Activated CD8-positive, alpha-beta memory T cell treated with anti-CD3 and anti-CD28 coated beads for 1 hour (primary cell): ENCODE measurements around the gene CCDC69.

Source experiments
- DNase-seq, 2 donors: peaks; one replicate each; pipeline ENCODE4 v3.0.0-alpha.2; 2020; ENCODE audit warnings: low read depth in 1 of 2; ENCODE audit errors: extremely low read depth in 1 of 2

The CCDC69 gene

GRCh38 chr5:151147033-151147432 is 76.9 kb downstream of the CCDC69 start:
- no peak for DNase-seq

- no peak for DNase-seq
Measured at GRCh38 chr5:151146061-151146460, 77.8 kb downstream of the CCDC69 start.

- no peak for DNase-seq
Measured at GRCh38 chr5:151144922-151145321, 79.0 kb downstream of the CCDC69 start.

GRCh38 chr5:151144275-151144674 is 79.6 kb downstream of the CCDC69 start:
- DNase-seq: no peak

GRCh38 chr5:151143645-151144044 is 80.2 kb downstream of the CCDC69 start:
- DNase-seq: no peak

- no peak for DNase-seq
Measured at GRCh38 chr5:151142933-151143332, 81.0 kb downstream of the CCDC69 start.

GRCh38 chr5:151141535-151141934 is 82.4 kb downstream of the CCDC69 start:
- no peak for DNase-seq

GRCh38 chr5:151140686-151141459 is 83.0 kb downstream of the CCDC69 start:
- no peak for DNase-seq

GRCh38 chr5:151139646-151140045 is 84.2 kb downstream of the CCDC69 start:
- DNase-seq: no peak

- DNase-seq: no peak
Measured at GRCh38 chr5:151139015-151139414, 84.9 kb downstream of the CCDC69 start.

- no peak for DNase-seq
Measured at GRCh38 chr5:151138114-151138513, 85.8 kb downstream of the CCDC69 start.

- DNase-seq: no peak
Measured at GRCh38 chr5:151137067-151137825, 86.6 kb downstream of the CCDC69 start.

GRCh38 chr5:151134228-151134627 is 89.7 kb downstream of the CCDC69 start:
- DNase-seq: no peak

GRCh38 chr5:151132963-151133362 is 90.9 kb downstream of the CCDC69 start:
- DNase-seq: no peak
